Measurements from ENCODE around the gene OR2A5.

GRCh38 chr7:144032985-144033709, 15.6 kb upstream of the OR2A5 start:
- TF ChIP-seq CTCF (IDR thresholded peaks at IDR 0.05) (no peak), EZH2 (IDR thresholded peaks at IDR 0.05; ENCODE audit: borderline replicate concordance, insufficient read depth, low read depth, low read length, poor library complexity, severe bottlenecking) (no peak)
